GM12873 (cell line): ENCODE measurements around the gene RHAG.

Experiments
- TF ChIP-seq, protein P1 (sequence below): IDR thresholded peaks from 2 replicates; pipeline ENCODE4 v1.5.1; 2012; ENCODE audit warnings: low read depth, mild to moderate bottlenecking, moderate library complexity, low read length, control low read depth; ENCODE audit not compliant: insufficient read depth; ENCODE audit errors: missing control alignments

Gene RHAG

DNA sequence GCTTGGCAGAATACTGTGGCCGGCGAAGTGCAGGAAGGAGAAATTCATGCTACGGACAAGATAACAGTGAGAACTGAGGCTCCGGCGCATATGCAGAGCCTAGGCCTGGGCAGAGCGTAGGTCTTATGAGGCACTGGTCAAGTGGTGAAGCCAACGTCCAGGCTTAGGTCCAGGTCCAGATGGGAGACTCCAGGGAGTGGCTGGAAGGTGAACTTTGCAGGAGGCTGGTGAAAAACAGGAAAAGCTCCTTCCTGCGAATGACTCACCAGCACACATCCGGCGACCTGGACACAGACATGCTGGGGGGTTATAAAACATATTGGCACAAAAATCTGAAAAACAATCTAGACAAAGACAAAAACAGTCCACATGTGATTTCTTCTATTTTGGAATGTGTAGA is 70.8 kb downstream of the RHAG start:
- TF ChIP-seq, protein P1, sequence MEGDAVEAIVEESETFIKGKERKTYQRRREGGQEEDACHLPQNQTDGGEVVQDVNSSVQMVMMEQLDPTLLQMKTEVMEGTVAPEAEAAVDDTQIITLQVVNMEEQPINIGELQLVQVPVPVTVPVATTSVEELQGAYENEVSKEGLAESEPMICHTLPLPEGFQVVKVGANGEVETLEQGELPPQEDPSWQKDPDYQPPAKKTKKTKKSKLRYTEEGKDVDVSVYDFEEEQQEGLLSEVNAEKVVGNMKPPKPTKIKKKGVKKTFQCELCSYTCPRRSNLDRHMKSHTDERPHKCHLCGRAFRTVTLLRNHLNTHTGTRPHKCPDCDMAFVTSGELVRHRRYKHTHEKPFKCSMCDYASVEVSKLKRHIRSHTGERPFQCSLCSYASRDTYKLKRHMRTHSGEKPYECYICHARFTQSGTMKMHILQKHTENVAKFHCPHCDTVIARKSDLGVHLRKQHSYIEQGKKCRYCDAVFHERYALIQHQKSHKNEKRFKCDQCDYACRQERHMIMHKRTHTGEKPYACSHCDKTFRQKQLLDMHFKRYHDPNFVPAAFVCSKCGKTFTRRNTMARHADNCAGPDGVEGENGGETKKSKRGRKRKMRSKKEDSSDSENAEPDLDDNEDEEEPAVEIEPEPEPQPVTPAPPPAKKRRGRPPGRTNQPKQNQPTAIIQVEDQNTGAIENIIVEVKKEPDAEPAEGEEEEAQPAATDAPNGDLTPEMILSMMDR = no peak

DNA sequence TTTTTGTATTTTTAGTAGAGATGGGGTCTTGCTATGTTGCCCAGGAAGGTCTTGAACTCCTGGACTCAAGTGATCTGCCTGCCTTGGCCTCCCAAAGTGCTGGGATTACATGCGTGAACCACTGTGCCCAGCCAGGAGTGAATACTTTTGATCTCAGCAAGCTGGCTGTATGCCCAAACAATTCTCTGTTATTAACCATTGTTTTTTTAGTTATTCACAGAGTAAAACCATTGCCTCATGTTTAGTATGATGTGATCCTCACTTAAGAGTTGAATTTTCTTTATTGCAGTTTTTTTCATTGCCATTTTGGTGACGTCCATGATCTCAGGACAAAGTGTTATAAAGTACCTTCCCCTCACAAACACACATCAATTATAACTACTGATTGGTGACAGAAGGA is 71.4 kb downstream of the RHAG start:
- TF ChIP-seq, protein P1 = no peak

DNA sequence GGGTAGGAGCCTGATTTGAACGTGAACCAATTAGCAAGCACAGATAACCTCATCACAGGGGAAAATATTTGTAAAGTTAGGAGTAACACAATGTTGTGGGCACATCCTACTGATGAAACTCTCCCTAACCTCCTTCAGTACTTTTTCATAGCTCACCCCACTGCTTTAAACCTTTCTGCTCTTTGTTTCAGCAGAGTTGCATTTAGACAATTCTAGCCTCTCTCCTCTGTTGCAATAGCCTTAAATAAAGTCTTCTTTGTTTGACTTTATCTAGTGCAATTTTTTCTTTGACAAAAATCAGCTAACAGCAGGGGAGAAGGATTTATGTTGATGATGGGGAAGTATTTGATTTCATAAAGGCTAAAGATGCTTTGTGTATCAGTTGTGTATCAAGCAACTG is 72.1 kb downstream of the RHAG start:
- TF ChIP-seq, protein P1 = no peak

DNA sequence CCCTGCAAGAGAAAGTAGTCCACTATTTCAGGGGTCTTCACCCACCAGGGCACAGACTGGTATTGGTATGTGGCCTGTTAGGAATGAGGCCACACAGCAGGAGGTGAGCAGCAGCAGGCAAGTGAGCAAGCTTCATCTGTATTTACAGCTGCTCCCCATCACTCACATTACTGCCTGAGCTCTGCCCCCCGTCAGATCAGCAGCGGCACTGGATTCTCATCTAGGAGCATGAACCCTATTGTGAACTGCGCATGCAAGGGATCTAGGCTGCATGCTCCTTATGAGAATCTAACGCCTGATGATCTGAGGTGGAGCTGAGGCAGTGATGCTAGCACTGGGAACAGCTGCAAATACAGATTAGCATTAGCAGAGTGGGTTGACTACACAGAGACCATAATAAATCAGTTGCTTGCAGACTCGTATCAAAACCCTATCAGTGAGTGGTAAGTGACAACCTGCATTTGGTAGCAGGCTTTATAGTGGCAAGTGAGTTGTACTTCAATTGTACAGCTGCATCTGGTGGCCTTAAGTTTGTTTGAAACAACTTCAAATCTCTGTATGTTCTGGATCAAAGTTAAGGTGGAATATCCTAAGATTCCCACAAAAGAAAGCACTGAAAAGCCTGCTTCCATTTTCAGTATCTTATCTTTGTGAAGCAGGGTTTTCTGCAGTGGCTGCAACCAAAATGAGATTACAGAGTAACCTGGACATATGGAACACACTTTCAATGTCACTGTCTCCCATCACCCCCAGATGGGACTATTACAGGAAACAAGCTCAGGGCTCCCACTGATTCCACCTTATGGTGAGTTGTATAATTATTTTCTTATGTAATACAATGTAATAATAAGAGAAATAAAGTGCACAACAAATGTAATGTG is 73.4 kb downstream of the RHAG start:
- TF ChIP-seq, protein P1 = no peak

DNA sequence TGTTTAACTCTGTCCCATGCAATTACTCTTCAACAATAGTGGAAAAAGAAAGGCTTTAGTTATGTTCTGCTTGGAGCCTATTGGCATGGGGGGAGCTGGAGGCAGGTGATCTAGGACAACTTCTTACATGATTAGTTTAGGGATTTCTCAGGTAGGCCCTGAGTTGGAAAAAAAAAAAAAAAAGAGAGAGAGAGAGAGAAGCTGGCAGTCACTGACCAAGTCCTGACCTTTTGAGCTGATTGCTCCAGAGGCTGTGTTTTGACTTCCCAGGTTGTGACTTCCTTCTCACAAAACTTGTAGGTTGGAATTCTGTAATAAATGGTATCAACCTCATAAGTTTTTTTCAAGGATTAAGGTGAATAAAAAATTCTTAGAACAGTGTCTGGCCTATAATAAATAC is 78.4 kb downstream of the RHAG start:
- TF ChIP-seq, protein P1 = no peak

DNA sequence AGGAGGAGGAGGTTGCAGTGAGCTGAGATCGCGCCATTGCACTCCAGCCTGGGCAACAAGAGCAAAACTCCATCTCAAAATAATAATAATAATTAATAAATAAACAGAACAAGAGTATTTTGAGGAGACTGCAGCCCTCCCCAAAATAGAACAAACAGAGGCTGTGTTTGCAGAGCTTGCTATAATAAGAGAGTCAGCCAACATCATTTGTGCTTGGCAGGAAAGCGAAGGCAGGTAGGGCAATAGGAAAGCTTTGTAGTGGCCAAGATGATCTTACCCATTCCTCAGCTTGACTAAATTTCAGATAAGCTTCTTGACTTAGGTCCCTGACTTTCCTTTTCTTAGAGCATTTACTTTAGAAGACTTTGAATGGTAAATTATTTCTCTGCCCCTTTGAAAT is 79.5 kb downstream of the RHAG start:
- TF ChIP-seq, protein P1 = no peak

DNA sequence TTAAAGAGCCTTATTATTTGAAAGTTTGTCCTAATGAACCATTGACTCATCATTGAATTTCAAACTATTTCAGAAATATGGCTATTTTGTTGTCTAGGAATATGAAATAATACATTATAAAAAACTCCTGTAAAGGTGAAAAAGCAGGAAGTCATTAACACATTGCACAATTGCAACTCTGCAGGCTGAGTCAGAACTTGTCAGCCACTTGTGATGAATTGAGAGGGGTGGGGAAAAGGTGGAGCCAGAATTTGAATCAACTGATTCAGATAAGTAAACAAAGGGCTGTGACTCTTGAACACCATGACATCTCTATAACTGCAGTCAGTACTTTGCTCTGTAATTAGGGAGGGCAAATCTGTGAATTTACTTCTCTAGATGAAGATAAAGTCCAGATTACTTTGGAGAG is 80.2 kb downstream of the RHAG start:
- TF ChIP-seq, protein P1 = no peak
